Neural progenitor cell (in vitro differentiated cells): Measurements from ENCODE around the gene ESPNL. TPM values are rescaled to one million over a fixed set of nuclear protein-coding genes. Genes with fewer than 3 reads are reported as not detected.

ENCODE experiments used
- DNase-seq: peaks from one replicate; pipeline ENCODE4 v3.0.0-alpha.2; 2016; ENCODE audit warnings: low spot score
- H2AFZ ChIP-seq: fragments of 200-600 bp; sonication (generic); replicated peaks from 2 replicates; pipeline ENCODE4 v1.6.1; 2016; ENCODE audit warnings: antibody characterized with exemption
- H3F3A ChIP-seq: fragments of 200-600 bp; sonication (generic); 2 replicates; pipeline ENCODE4 v1.6.1; 2016; ENCODE audit warnings: antibody characterized with exemption, low read depth
- H3K27ac ChIP-seq: fragments of 200-600 bp; sonication (generic); 2 replicates; pipeline ENCODE4 v1.5.1; 2016; ENCODE audit warnings: mild to moderate bottlenecking
- H3K27me3 ChIP-seq: fragments of 200-600 bp; sonication (generic); 2 replicates; pipeline ENCODE4 v1.6.1; 2016; ENCODE audit warnings: mild to moderate bottlenecking, moderate library complexity
- H3K36me3 ChIP-seq: fragments of 200-600 bp; sonication (generic); 2 replicates; pipeline ENCODE4 v1.5.1; 2016
- H3K4me1 ChIP-seq: fragments of 200-600 bp; sonication (generic); 2 replicates; pipeline ENCODE4 v1.6.1; 2016; ENCODE audit warnings: mixed run types
- H3K4me2 ChIP-seq: fragments of 200-600 bp; sonication (generic); 2 replicates; pipeline ENCODE4 v1.6.1; 2016
- H3K4me3 ChIP-seq: fragments of 200-600 bp; sonication (generic); 2 replicates; pipeline ENCODE4 v1.5.1; 2016
- H3K79me2 ChIP-seq: fragments of 200-600 bp; sonication (generic); 2 replicates; pipeline ENCODE4 v1.6.1; 2016; ENCODE audit warnings: low read depth
- H3K9ac ChIP-seq: fragments of 200-600 bp; sonication (generic); 2 replicates; pipeline ENCODE4 v1.6.1; 2016
- H3K9me3 ChIP-seq: fragments of 200-600 bp; sonication (generic); 2 replicates; pipeline ENCODE4 v1.5.1; 2016; ENCODE audit warnings: low read depth
- H4K20me1 ChIP-seq: fragments of 200-600 bp; sonication (generic); 2 replicates; pipeline ENCODE4 v1.6.1; 2016; ENCODE audit warnings: low read depth
- H3K27ac Mint-ChIP-seq: 3 replicates; pipeline ENCODE4 v1.8.0; 2021; ENCODE audit warnings: mixed read lengths
- H3K27me3 Mint-ChIP-seq: 2 replicates; pipeline ENCODE4 v1.8.0; 2022; ENCODE audit warnings: low read depth, mild to moderate bottlenecking, inconsistent platforms, moderate library complexity, mixed read lengths; ENCODE audit not compliant: insufficient read depth
- H3K36me3 Mint-ChIP-seq: 3 replicates; pipeline ENCODE4 v1.8.0; 2021; ENCODE audit warnings: mixed read lengths
- H3K4me1 Mint-ChIP-seq: 3 replicates; pipeline ENCODE4 v1.8.0; 2021; ENCODE audit warnings: mixed read lengths
- H3K4me3 Mint-ChIP-seq: 3 replicates; pipeline ENCODE4 v1.8.0; 2021; ENCODE audit warnings: mild to moderate bottlenecking, moderate library complexity, mixed read lengths
- H3K9me3 Mint-ChIP-seq: 3 replicates; pipeline ENCODE4 v1.8.0; 2020; ENCODE audit warnings: mixed read lengths
- CTCF ChIP-seq: fragments of 200-600 bp; sonication (generic); IDR thresholded peaks from 2 replicates; pipeline ENCODE4 v1.5.1; 2017; ENCODE audit warnings: antibody characterized with exemption, mild to moderate bottlenecking
- EZH2 ChIP-seq: fragments of 200-600 bp; sonication (generic); IDR thresholded peaks from 2 replicates; pipeline ENCODE4 v1.6.1; 2017; ENCODE audit warnings: antibody characterized with exemption, mild to moderate bottlenecking, moderate library complexity
- EZH2phosphoT487 ChIP-seq: fragments of 200-600 bp; sonication (generic); IDR thresholded peaks from 2 replicates; pipeline ENCODE4 v1.6.1; 2017; ENCODE audit warnings: antibody characterized with exemption
- total RNA-seq: library from RNA; depleted of rRNA; stranded (reverse); fragments of >200 nt; gene quantifications from 2 replicates; pipeline ENCODE4 v1.2.3, GENCODE V29; 2015; ENCODE audit warnings: low replicate concordance

The ESPNL gene
- total RNA-seq, 1 donor from 2014 or later: 0.58 TPM

- Histone ChIP-seq H3K4me1 (peaks cover 7% of the 10 kb centered on the region), H3K4me3 (no peak overlapping the region), H3K9ac (no peak overlapping the region), H3K4me2 (no peak overlapping the region), H3K27ac (no peak overlapping the region), H3K9me3 (no peaks in the 10 kb centered on the region), H3K79me2 (no peaks in the 10 kb centered on the region), H4K20me1 (no peaks in the 10 kb centered on the region), H3F3A (no peaks in the 10 kb centered on the region), H3K36me3 (no peaks in the 10 kb centered on the region), H3K27me3 (no peaks in the 10 kb centered on the region), H2AFZ (no peak overlapping the region)
- Mint-ChIP-seq H3K4me1 (peaks cover 8% of the 10 kb centered on the region), H3K9me3 (peaks cover 3% of the 10 kb centered on the region), H3K36me3 (no peaks in the 10 kb centered on the region), H3K4me3 (no peak overlapping the region), H3K27me3 (peaks cover 10% of the 10 kb centered on the region), H3K27ac (no peak overlapping the region)
- no peak for TF ChIP-seq EZH2phosphoT487
- no peak for TF ChIP-seq CTCF
- no peak for TF ChIP-seq EZH2
- no peak for DNase-seq
These were observed 49.9 kb downstream of the ESPNL start for GRCh38 chr2:238149841-238150572.

- peaks cover 10% of the 10 kb centered on the region for H3K27me3 Mint-ChIP-seq
- Histone ChIP-seq H3K27me3 (no peaks in the 10 kb centered on the region), H2AFZ (no peak overlapping the region), H3F3A (no peaks in the 10 kb centered on the region), H3K4me2 (no peak overlapping the region), H4K20me1 (no peaks in the 10 kb centered on the region), H3K9ac (no peak overlapping the region), H3K4me3 (no peak overlapping the region), H3K36me3 (no peaks in the 10 kb centered on the region), H3K79me2 (no peaks in the 10 kb centered on the region), H3K9me3 (no peaks in the 10 kb centered on the region), H3K4me1 (peaks cover 9% of the 10 kb centered on the region), H3K27ac (no peak overlapping the region)
- no peak for DNase-seq
- TF ChIP-seq CTCF: no peak
- TF ChIP-seq EZH2: no peak
- no peak for TF ChIP-seq EZH2phosphoT487
- no peak overlapping the region for H3K27ac Mint-ChIP-seq
- H3K36me3 Mint-ChIP-seq: no peaks in the 10 kb centered on the region
- peaks cover 3% of the 10 kb centered on the region for H3K9me3 Mint-ChIP-seq
- H3K4me1 Mint-ChIP-seq: peaks cover 14% of the 10 kb centered on the region
- H3K4me3 Mint-ChIP-seq: no peak overlapping the region
These were observed 50.5 kb downstream of the ESPNL start for GRCh38 chr2:238150686-238151085.

- no peaks in the 10 kb centered on the region for H3K27me3 ChIP-seq
- no peaks in the 10 kb centered on the region for H3F3A ChIP-seq
- Mint-ChIP-seq H3K9me3 (peaks cover 3% of the 10 kb centered on the region), H3K27me3 (peaks cover 10% of the 10 kb centered on the region), H3K4me1 (peaks cover 16% of the 10 kb centered on the region), H3K36me3 (no peaks in the 10 kb centered on the region), H3K4me3 (no peak overlapping the region), H3K27ac (no peak overlapping the region)
- H4K20me1 ChIP-seq: no peaks in the 10 kb centered on the region
- H3K36me3 ChIP-seq: no peaks in the 10 kb centered on the region
- H3K9ac ChIP-seq: no peak overlapping the region
- no peaks in the 10 kb centered on the region for H3K9me3 ChIP-seq
- H2AFZ ChIP-seq: peak overlapping the region; percentile 76
- H3K4me1 ChIP-seq: peaks cover 10% of the 10 kb centered on the region
- TF ChIP-seq CTCF (no peak), EZH2 (no peak), EZH2phosphoT487 (no peak)
- no peak overlapping the region for H3K27ac ChIP-seq
- DNase-seq: no peak
- no peak overlapping the region for H3K4me3 ChIP-seq
- no peaks in the 10 kb centered on the region for H3K79me2 ChIP-seq
- no peak overlapping the region for H3K4me2 ChIP-seq
These were observed 51.1 kb downstream of the ESPNL start for GRCh38 chr2:238151205-238151604.
